NCI-H2196 treated with DMSO at 0.1 percent for 48 hours (cell line): ENCODE measurements around the gene KRT85.

Experiments used
- DNase-seq: peaks from one replicate; lab custom pipeline; 2025; ENCODE audit not compliant: unreplicated experiment; lab: John Stamatoyannopoulos, UW

The KRT85 gene

DNA sequence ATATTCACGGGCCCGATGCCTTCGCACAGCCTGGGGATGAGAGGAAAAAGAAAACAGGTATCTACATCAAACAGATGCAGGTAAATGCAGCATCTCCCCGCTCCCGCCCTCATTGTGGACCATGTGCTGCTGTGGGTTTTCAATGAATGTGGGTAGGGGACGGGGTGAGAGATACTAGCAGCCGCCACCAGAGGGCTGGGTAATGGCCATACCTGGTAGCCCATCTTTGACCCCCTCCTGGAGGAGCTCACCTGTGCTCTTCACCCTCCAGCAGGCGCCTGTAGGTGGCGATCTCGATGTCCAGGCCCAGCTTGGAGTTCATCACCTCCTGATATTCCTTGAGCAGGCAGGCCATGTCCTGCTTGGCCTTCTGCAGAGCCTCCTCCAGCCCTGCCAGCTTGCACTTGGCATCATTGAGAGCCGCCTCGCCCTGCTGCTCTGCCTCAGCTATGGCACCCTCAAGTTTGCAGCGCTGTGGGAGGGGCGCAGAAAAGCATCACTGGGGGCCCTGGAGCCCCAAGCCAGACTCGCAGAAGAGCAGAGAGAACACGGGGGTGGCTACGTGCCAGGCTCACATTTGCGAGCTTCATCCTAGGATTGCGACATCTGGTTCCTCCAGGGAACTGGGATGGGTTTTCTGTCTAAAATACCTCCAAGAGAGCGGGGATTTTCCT lies 28.6 kb upstream of the KRT85 start:
- DNase-seq = peak; percentile 4

DNA sequence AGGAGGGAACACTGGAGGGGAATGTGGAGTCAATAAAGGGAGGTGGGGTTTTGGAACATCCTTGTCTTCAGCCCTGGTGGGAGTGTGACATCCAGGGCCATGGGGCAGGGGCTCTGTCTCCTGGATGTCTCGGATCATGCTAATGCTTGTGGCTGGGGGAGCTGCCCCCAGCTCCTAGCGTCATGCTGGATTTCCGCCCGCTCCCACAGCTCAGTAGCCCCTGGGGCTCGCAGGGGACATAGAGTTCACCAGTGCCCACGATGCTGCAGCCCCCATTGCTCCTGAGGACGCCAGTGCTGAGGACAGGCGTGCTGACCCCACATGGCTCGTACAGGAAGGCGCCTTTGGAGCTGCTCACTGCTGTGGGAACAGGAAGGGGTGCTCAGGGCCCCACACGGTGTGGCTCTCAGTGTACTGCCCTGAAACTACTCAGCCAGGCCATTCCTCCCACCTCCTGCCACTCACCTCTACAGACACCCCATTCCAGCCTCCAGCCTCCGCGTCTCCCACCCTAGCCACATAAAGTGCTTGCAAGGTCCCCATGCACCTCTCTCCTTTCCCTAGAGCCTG lies 27.6 kb upstream of the KRT85 start:
- no peak for DNase-seq

DNA sequence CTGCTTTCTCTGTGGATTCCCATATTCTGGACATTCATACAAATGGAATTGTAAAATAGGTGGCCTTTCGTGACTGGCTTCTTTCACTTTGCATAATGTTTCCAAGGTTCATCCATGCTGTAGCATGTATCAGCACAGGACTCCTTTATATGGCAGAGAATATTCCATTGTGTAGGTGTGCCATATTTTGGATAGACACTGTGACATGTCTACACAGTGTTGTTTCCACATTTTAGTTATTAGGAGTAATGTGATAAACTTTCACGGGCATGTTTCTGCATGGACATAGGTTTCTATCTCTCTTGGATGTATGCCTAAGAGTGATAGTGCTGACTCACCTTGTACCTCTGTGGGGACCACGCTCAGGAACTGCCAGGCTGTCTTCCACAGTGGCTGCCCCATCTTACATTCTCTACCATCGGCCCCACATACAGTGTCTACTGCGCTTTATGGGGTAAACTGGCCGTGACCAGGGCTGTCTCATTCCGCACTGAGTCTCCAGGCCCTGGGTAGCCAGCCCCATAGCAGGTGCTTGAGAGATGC lies 25.3 kb upstream of the KRT85 start:
- no peak for DNase-seq

DNA sequence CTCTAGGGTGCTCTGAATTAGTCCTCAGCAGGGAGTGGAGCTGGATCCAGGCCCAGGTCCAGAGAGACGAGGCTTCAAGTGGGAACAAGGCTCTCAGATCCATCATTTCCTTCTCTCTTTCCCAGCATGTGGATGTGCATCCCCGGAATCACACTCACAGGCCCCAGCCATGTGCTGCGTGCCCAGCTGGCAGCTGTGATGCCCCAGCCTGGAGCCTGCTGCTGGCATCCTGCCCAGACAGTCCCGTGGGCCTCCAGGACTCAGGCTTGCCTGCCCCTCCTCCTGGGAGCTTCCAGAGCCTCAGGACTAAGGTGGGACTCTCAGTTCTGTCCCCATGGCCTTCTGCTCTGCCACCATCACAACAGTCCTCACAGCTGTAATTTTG lies 24.3 kb upstream of the KRT85 start:
- peak; percentile 57 for DNase-seq

DNA sequence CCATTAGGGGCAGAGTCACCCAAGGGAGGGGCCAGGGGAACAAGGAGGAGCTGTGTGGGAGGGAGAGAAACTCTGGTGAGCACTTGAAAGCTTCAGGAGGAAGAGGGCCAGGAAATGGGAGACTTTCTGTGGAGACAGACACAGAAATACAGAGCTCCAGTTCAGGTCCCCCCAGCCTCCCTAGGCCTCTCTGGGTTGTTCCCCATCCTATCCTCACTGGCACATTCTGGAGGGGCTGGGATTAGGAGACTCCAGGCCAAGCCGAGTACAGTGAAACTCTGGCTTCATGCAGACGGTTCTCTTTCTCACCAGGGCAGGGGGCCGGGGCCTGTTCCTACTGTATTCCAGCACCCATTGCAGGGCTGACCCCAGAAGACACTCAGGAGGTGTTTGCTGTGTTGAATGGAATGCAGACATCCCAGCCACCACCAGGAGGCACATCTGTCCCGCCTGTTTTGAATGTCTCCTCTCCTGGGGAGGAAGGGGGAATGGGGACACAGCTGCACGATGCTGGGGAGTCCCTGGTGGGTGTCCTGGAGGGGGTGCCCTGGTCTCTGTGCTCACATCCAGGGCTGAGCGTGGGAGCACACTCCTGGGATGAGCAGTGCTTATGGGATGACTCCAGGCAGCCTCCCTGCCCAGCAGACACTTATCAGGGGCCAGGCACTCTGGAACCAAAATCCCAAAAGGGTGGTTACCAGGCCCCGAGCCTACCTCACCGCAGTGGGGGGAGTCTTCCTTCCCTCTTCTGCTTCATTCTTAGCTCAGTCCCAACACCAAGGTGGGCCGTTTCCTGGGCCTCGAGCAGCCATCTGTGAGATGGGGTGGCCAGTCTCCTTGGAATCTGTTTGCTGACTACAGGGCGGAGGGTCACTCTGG lies 23.7 kb upstream of the KRT85 start:
- DNase-seq = no peak

DNA sequence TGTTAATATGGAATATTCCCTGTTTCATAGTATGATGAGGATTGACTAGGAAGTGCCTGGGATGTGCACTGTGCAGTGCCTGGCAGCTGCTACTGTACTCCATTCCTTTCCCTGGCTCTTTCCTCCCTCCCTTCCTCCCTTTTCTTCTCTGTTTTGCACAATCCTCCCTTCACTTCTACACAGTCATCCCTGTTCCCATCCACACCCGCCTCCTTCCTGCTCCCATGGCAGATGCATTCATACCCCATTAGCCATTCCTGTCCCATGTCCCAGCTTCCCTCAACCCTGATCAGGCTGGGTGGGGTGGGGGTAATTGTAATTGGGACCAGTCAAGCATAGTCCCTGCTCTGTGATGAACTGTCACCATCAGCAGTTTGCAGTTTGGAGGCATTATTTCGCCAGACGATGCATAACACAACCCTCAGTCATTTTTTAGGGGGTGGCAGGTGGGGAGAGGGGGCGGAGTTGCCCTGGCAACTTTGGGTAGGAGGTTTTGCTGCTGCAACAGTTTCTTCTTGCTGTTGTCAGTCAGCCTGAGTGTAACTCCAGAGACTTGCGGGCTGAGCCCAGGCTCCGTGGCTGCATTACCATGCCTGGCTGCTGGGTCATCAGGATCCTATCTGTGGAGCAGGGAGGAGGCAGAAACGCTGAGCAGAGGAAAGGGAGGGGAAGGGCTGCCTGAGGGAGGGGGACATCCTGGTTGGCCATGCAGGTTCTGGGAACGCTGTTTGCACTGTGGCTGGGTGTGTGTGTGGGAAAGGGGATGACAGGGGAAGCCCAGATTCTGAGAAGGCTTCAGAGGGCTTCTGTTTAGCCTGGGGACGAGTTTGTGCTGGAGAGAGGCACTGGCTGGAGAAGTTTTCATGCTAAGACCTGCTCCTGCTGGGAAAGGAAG lies 22.3 kb upstream of the KRT85 start:
- no peak for DNase-seq

DNA sequence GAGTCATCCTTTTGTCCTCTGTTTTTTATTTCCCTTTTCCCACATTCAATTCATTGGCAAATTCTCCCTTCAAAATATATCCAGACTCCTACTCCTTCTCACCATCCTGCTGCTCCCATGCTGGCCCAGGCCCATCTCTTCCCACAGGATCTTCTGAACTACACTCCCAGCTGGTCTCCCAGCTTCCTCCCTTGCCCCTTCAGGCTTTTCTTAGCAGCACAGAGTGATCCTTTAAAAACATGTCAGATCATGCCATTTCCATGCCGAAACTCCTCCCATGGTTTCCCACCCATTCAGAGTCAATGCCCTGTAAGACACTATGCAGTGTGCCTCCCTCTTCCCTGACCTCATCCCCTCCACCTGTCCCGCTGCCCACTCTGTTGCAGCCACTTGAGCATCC lies 20.6 kb upstream of the KRT85 start:
- no peak for DNase-seq

DNA sequence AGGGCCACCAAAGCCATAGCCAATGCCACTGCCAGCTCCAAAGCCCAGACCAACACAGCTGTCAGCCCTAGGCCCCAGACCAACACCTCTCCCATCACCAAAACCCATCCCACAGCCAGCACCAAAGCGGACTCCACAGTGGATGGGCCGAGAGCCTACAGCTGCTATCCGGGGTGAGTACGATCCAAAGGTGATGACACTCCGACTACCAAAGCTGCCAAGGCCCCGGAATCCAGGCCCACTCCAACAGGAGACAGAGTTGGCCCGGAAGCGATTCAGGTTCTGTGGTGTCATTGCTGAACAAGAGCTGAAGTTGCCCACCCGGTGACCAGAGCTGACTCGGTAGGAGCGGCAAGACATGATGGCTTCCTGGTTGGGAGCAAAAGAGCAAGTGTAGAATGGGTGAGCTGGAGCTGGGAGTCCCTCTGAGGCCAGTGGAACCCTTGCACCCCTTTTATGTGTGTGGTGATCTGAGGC lies 18.0 kb upstream of the KRT85 start, which contains the start of gene KRT84:
Gene KRT84, minus strand, starts transcription at position 427 of the 477 bp plus-strand sequence. Its CDS starts 67 bp downstream, at position 360.
- no peak for DNase-seq

DNA sequence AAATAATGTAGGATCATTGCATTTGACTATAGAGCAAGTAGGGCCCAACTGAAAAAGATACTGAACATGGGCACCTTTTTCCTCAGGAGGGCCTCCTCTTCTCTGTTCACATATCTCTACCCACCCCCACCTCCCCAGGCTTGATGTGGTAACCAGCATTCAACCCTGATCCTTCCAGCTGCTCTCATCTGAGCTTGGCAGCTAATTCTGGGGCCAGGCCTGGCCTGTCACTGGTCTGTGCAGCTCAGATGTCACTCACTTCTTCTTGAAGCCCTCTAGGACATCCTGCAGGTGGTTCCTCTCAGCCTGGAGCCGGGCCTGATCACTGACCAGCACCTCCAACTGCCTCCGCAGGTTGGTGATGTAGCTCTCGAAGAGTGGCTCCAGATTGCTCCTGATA lies 16.1 kb upstream of the KRT85 start:
- no peak for DNase-seq

DNA sequence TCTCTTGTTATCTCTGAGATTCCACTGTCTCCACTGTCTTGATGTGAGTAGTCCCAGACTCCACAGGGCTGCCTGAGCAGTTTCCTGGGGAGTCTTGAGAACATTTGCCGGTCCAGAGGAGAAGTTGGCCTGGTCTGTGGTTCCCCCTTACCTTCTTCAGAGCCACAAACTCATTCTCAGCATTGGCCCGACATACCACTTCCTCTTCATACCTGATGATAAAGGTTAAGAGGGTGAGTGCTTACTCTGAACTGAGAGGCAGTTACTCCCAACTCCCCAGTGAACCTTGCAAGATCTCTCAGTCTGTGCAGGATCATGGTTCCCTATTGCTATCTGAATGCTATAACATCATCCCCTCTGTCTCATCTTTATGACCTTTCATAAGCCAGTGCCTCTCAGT lies 15.6 kb upstream of the KRT85 start:
- DNase-seq = no peak

DNA sequence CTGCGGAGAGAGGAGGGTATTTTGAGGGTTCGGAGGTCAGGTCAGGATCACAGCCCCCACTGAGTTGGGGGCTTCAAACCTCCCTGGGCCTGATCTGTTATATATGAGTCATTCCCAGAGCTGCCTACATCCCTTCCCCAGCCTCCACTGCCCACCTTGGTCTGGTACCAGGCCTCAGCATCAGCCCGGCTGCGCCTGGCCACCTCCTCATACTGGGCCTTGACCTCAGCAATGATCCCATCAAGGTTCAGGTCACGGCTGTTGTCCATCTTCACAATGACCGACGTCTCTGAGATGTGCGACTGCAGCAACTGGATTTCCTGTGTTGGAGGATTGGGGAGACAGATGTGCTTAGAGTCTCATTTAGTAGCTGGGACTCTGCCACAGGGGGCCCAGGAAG lies 13.9 kb upstream of the KRT85 start:
- no peak for DNase-seq

DNA sequence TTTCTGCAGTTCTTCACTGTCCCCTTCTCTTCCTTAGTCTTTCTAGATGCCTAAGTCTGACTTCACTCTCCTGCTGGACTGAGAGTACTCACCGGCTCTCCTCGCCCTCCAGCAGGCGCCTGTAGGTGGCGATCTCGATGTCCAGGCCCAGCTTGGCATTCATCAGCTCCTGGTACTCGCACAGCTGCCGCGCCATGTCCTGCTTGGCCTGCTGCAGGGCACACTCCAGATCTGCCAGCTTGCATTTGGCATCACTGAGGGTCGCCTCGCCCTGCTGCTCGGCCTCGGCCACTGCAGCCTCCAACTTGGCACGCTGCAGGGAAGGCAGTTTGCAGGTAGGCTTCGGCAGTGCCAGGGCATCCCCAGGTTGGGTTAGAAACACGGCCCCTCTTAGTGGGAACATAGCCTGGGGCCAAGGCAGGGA lies 13.0 kb upstream of the KRT85 start:
- peak; percentile 30 for DNase-seq

DNA sequence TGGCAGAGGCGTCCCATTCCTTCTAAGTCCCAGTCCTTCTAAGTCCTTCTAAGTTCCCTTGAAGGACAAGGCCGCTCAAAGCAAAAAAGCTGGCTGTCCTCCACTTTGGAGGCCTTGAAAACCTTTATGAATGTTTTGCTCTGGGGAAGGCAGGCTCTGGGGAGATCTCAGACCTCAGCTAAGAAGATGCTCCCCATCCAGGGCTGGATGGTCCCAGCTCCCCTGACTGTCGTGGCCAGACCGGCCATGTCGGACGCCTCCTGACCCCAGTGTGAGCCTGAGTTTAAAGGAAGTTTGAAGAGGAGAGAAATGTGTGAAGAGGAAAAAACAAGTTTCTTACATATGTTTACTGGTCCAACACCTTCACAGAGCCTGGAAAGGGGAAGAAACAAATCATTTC lies 12.3 kb upstream of the KRT85 start:
- no peak for DNase-seq

DNA sequence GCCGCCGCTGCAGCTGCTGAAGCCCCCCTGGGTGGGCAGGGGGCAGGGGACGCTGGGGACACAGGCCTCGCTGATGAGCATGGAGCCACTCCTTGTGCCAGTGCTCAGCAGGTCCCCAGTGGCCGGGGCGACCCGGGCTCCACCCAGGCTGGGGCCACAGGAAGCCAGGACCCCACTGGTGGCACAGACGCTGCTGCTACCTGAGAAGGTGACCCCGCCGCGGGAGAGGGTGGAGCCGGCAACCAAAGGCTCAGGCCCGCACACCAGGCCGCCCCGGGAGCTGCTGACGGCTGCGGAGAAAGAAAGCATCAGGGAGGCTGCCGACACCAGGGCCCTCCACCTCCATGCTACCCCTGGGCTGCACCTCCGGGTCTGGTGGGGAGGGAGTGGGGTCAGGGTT lies 10.8 kb upstream of the KRT85 start:
- DNase-seq = no peak

DNA sequence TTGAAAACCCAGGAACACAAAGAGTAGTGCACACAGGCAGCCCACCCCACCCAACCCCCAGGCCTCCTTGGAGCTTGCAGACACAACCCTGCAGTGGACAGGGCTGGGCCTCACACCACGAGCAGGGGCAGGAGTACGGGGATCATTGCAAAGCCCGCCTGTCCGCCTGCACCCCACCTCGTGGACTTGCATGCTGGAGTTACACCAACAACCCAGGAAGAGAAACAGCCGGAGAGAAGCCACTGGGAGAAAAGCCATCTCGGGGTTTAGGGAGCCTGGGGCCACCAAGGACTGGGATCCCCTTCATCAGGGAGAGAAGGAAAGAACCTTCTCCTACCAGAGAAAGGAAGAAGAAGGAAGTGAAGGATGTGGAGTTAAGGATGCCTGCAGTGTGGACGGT lies 10.0 kb upstream of the KRT85 start:
- no peak for DNase-seq

DNA sequence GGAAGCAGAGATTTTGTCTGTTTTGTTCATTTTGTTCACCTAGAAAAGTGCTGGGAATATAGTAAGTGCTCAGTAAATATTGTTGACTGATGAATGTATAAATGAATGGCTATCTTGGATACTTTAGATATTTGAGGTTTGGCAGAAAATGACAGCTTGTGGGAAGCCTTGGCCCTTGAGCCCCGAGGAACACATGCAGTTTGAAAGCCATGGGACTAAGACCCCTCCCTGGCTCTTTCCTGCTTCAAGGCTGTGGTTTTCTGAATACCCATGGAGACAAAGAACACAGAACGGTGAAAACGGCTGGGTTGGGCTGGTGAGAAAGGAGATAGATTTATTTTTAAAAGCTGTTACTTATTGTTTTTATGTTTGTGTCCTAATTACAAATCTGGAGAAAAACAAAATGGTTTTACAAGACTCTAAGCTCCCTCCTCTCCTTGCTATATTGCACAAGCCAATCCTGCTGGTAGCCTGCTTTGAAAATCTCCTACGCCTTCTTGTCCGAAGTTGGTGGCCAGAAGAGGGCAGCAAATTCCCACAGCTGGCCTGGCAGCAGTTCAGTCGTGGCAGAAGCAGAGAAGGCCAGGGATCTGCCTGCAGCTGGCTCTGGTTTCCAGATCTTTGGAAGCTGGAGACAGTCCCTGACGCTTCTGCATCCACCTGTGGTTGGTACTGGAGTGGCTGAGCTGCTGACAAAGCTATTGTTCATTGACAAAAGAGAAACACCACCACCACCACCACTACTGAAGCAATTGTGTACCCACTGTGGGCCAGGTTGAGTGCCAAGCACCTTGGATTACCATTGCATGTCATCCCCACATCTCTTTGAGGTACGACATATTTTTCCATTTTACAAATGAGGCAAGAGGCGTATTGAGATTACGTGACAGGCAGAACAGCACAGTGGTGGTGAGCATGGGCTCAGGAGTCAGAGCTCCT lies 5.2 kb upstream of the KRT85 start:
- peak; percentile 83 for DNase-seq

DNA sequence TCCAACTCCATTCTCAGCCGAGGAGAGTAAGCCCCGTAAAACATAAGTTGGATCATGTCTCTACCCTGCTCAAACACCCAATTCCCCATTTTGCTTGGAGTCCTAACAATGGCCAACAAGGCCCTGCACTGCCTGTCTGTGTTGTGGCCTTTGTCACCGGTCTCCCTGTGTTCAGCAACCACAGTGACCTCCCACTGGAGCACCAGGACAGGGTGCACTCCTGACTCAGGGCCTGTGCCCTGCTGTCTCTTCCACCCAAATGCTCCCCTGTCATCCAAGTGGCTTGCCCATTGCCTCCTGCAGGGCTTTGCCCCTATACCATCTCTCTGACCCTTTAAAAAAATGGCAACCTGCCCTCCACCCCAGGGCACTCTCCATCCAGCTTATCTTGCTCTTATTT lies 4.4 kb upstream of the KRT85 start:
- no peak for DNase-seq

DNA sequence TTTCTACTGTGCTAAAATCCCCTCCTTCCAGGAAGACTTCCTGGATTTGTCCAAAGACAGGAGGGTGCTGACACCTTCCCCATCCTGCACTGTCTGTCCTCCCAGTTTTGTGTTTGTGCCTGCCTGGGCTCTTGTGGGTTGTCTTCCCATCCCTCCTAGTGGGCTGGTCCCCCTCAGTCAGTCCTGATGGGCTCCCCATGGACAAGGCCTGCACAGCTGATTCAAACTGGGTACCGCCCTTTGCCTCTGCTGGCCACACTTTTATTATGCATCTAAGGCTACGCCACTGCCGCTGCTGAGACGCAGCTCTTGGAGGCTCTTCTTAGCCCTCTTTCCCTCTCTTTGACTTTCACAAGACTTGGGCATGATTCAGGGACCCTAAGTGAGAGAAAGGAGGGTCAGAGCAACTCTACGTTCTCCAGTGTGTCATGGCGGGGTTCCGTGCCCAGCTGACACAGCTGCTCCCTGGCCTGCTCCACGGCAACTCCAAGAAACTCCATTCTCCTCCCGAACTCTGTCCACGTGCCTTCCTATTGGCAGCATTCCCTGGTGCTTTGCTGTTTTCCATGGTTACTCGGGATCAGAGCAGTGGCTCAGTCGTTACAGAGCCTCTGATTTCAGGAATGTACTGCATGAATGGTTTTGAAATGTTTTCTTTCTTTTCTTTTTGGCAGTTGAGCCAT lies 3.8 kb upstream of the KRT85 start:
- no peak for DNase-seq

DNA sequence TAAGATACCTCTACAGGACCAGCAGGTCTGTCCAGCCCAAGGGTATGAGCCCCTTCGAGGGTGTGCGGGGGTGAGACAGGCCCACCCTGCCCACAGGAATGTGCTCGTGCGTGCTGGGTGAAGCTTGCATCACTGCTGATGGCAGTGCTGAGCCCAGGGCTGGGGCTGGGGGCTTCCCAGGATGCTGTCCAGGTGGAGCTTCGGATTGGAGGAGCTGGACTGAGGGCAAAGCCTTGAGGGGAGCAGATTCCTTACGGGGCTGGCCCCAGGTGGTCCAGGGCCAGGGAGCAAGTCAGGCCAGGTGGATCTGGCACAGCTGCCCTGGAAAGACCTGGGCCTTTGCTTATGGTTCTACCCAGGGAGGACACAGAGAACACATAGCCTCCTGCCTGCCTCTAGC lies 2.5 kb upstream of the KRT85 start:
- no peak for DNase-seq
